UCSD-AML1 (cell line): ENCODE measurements around the gene TSPAN18.

Source experiments
- DNase-seq: peaks from one replicate; lab custom pipeline; 2025; ENCODE audit not compliant: unreplicated experiment; lab: John Stamatoyannopoulos, UW

TSPAN18 gene

DNA sequence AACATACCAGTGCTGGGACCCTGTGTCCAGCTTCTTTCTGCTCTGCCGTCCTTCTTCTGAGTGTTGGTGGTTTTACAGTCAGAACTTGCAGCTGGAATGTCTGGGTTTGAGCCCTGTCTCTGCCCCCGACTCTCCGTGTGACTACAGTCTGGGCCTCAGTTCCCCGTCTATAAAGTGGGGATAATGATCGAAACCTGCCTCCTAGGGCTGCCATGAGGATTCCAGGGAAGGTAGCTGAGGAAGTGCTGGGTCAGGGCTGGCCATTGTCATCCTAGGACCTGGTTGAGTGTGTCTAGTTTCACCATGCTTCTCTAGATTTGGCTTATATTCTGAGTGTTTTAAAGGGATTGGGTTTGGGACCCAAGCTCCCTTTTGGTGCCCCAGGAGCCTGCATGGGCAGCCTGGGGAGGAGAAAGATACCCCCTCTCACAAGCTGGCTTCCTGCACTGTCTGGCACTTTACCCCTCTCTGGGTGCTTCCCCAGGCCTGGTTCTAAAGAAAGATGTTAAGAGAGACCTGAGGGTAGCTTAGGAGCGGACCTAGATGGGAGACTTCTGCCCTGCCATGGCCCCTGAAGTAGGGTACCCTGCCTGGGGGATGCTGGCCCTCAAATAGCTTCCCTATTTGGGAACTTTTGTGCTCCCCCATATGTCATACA lies 49.9 kb downstream of the TSPAN18 start:
- DNase-seq: no peak

DNA sequence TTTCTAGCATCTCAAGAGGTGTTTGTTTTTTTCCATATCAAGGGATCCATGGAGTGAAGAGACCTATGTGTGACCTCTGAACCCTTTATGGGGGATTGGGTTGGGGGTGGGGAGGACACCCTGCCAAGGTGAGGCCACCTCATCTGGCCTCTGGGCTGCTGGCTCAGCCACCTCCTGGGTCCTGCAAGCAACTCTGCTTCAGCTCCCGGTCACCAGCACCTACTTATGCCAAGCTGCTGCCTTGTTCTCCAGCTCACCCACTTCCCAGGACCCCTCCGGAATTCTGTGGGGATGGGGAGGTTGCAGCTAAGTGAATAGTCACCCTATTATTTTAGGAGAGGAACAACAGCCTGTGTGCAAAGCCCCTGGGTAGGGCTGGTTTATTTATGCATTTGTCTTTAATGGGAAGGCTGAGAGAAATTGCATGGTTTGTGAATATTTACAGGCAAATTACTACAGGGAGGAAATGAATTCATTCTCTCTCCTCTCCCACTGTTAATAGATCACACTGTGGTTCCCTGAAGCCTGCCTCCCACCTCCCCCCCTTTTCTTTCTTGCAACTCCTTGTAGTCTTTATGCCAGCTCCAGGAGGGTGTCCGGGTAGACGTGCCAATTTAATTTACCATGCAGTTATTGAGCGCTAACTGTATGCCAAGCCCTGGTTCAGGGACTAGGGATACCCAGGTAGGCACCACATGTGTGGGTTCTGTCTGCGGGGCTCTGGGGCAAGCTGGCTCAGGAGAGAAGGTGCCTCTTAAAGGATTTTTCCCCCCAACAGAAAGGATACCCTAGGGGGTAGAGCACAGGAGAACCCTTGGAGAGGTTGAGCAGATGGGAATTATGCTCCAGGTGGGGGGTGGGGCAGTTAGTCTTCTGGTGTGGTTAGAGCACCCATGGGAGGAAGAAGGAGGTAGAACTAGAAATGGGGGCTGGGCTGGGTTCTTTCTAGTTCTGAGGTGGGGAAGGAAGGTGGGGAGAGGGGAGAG lies 50.7 kb downstream of the TSPAN18 start:
- DNase-seq: no peak

DNA sequence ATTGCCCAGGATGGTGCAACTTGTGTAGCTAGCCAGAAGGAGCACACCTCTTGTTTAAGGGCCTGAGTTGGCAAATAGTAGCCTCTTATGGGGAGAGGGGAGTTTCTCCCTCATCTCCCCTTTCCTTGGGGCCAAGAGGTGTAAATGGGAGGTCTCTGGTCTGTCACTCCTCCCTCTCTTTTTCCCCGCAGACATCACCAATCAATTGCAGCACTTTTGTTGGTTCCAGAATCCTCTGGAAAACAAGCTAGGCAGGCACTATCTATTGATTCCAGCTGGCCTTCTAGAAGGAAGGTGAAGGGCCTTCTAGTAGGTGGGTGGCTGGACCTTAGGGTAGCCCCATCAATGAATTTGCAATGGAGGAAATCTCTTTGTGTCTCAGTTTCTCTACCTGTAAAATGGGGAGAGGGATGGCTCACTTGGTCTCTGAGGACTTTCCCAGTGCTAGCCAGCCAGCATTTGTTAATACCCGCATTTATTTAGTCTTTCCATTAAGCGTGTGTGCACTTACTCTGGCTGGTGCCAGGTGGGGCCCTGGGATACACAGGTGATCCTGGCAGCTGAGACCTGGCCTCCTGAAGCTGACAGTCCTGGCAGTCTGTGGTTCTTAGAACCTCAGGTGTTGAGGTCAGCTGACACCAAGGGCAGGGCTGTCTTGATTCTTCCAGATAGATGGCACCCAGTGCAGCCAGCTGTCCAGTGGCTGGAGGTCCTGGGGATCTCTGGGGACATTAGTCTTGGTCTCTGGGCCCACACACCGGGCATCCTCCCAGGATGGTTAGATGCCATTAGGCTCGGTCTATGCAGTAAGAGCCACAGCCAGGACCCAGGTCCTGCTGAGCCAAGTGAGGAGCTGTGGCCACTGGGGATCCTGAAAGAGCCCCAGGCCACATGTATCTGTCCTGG lies 51.7 kb downstream of the TSPAN18 start:
- DNase-seq: no peak

DNA sequence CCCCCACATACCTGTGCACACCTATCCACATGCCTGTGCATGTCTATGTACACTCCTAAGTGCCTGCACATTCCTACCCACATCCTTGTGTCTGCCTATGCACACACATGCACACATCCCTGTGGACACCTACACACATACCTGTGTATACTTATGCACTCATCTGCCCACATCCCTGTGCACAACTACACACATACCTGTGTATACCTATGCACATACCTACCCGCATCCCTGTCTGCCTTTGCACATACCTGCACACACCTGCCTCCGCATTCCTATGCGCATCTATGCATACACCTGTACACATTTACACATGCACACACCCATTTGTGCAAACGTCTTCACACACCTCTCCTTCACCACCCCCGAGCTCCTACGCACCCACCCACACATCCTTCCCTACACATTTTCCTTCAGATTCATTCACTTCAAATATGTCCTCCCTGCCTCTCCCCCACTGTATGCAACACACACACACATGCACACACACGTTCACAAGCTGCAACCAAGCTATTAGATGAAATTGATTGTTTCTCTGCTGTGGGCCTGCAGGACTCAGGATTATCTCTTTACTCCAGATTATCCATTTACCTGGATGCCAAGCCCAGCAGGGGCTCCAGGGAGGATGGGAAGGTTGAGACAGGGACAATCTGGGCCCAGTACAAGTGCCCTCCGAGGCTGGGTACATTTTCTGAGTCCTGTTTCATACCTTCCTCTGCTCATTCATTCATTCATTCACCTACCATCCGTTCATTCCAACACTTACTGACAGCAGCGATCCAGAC lies 53.2 kb downstream of the TSPAN18 start:
- no peak for DNase-seq

DNA sequence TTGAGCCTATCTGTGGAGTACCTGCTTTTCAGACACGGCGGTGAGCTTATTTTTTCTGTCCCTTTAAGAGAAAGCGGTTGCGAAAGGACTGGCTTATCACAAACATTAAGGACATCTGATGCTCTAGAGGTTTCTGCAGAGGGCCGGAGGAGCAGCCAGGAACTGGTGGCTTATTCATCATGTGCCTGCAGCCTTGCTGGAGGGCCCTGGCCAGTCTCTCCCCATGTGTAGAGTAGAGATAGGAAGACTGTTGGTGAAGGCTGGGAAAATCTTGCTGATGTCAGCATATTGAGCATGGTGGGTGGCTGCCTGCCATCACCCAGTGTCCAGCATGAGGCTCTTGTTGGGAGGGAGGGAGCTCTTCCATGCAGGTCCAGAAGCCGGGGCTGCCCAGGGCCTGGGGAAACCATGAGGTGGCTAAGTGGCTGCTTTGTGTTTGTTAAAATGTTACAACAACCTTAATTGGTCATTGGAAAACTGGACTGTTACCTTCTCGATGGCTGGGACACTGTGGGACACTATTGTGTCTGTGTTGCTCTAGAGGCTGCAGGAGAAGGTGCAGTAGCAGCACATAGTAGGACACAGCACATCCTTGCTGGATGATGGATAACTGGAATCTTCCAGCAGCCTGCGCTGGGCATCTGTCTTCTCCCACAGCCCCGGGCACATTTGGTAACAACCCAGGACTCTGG lies 54.3 kb downstream of the TSPAN18 start:
- DNase-seq: peak; percentile 50

DNA sequence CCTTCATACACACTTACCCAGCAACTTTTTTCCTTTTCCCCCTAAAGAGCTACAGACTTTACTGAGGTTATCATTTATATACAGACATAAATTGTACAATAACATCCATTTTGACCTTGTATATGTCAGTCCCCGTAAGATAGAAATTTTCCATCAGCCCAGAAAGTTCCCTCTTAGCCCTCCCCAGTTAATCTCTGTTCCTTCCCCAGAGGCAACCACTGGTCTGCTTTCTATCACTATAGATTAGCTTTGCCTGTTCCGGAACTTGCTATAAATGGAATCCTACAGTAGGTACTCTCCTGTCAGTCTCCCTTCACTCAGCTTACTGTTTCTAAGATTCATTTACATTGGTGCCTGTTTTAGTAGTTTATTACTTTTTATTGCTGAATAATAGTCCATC lies 54.9 kb downstream of the TSPAN18 start:
- no peak for DNase-seq

DNA sequence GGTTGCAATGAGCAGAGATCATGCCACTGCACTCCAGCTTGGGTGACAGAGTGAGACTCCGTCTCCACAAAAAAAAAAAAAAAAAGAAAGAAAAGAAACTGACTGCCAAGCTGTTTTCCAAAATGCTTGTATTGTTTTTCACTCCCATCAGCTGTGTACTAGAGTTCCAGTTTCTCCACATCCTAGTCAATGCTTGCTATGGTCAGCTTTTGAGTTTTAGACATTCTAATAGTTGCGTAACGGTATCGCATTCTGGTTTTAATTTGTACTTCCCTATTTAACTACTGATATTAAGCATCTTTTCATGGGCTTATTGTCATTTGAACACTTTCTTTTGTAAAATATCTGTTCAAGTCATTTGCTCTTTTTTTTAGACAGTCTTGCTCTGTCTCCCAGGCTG lies 55.7 kb downstream of the TSPAN18 start:
- DNase-seq: no peak

DNA sequence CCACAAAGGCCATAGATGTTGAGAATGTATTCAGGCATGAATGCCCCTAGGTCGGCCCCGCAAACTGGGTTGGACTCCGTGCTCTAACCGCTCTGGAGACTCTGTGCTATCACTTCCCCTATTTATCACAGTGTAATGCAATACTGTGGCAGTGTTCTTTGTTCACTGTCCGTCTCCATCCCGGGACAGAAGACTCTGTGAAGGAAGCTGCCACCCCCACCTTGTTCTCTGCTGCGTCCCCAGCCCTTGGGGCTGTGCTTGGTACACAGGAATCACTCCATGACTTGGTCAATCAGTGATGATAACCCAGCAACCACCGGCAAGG lies 57.6 kb downstream of the TSPAN18 start:
- DNase-seq: no peak

DNA sequence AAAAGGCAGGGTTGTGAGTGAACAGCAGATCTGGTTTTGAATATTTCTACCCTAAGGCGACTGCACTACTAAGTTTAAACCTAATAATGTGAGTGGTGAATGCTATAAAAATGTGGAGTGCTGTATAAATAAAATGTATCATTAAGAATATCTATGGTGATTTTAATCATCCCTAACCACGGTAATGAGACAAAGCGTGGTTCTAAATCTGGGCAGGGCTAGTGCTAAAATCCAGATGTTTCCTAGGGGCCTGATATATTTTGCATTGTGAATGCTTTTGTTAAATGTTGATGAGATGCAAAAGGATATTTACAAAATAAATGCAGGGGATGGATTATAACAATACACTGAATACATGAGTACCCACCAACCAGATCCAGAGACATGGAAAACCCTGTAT lies 58.1 kb downstream of the TSPAN18 start:
- no peak for DNase-seq

DNA sequence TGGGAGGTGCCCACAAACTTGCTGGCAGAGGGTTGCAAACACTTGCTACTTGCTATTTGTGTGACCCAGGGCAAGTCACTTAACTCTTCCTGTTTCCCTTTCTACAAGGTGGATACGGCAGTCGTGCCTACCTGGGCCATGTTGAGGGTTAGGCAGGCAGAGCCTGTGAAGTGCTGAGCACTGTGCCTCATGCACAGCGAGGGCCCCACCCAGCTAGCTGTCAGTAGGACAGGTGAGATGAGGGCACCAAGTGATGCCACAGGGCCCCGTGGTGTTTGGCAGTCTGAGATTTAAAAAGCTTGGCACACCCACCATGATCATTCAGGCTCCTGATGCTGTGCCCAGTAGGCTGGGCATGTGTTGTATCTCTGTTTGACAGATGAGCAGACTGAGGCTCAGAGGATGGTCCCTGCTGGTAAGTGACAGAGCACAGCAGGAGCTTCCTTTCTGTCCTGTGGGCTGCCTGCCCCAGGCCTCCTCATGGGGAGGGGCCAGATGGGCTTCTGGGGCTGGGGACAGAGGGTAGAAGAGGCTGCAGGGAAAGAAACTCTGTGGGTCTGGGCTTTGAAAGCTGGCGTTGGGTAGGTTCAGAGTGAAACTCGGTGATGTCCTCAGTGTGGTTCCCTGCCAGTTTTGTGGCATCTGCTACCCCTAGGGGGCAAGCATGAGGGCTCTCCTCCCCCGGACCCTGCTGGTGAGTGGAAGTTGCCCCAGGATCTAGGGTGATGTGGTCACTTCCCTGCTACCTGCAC lies 59.3 kb downstream of the TSPAN18 start:
- no peak for DNase-seq

DNA sequence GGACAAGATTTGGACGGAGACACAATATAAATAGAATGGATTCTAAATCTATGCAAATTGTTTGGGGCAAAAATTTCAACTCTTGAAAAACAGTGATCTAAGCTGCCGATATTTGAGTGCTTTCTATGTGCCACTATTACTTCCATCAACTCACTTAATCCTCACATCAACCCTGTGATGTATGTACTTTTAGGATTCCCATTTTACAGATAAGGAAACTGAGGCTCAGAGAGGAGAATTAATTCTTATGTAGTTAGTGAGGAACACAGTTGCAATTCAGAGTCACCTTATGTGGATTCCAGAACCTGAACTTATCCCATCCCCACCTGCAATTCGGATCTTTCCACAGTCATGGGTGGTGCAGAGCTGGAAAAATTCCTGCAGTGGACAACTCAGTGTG lies 60.3 kb downstream of the TSPAN18 start:
- no peak for DNase-seq

DNA sequence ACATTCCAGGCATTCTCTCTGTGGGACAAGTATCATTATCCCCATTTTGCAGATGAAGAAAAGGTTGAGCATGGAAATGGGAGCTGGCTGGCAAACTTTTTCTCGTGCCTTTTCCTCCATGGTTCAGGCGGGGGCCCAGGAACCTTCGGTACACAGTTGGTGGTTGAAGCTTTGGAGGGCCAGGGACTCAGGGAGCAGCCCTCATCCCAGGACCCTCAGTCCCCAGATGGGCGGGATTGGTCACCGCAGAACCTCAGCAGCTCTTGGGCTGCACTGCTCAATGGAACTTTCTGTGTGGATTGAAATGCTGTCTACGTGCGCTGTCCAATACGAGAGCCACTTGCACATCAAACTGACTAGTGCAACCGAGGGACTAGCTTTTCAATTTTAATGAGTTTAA lies 61.2 kb downstream of the TSPAN18 start:
- DNase-seq: no peak

DNA sequence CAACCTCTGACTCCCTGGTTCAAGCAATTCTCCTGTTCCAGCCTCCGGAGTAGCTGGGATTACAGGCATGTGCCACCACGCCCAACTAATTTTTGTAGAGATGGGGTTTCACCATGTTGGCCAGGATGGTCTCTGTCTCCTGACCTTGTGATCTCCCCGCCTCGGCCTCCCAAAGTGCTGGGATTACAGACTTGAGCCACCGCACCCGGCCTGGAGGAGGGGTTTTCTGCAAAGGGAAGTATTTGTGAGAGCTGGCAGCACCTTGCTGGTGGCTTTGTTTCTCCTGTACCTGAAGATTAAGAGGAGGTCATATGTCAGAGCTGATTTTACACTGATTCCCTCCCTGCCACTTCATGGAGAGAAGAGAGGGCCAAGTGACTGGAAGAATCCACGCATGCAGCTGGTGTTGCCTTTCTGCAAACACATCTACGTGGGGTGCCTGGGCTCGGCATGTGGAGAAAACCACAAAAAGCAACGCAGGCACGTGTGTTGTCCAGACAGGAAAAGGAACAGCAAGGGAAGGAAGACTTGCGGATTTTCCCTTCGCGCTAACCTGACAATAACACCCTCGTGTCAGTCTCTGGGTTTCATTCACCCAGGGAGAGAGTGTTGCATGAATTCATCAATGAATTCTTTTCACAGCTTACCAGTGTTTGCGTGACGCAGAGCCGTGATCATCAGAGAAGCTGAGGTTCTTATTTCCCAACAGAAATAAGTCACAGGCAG lies 61.9 kb downstream of the TSPAN18 start:
- DNase-seq: peak; percentile 38

DNA sequence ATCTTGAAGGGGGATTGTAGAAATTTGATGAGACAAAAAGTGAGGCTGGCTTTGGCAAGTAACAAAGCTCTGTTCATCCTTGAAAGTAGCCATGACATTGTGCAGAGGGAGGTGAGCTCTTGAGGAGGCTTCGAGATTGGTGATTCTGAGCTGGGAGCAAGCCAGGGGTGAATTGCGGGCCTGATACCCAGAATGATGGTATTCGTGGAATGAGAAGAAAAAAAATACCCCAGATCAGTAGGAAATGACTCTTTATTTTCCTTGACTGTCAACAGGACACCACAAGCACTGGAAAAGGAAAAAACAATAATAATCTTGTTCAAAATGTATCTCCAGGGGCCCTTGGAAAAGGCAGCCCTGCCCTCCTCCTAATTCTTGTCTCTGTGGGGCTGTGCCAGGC lies 62.7 kb downstream of the TSPAN18 start:
- no peak for DNase-seq

DNA sequence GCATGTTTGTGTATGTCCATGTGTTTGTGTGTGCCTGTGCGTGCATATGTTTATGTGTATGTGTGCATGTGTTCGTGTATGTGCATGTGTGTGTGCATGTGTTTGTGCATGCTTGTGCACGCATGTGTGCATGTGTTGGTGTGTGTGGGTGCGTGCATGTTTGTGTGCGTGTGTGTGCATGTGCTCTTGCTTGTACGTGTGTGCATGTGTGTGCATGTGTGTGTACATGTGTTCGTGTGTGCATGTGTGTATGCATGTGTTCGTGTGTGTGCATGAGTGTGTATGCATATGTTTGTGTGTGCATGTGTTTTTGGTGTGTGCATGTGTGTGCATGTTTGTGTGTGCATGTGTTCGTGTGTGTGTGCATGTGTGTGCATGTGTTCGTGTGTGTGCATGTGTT lies 63.4 kb downstream of the TSPAN18 start:
- no peak for DNase-seq

DNA sequence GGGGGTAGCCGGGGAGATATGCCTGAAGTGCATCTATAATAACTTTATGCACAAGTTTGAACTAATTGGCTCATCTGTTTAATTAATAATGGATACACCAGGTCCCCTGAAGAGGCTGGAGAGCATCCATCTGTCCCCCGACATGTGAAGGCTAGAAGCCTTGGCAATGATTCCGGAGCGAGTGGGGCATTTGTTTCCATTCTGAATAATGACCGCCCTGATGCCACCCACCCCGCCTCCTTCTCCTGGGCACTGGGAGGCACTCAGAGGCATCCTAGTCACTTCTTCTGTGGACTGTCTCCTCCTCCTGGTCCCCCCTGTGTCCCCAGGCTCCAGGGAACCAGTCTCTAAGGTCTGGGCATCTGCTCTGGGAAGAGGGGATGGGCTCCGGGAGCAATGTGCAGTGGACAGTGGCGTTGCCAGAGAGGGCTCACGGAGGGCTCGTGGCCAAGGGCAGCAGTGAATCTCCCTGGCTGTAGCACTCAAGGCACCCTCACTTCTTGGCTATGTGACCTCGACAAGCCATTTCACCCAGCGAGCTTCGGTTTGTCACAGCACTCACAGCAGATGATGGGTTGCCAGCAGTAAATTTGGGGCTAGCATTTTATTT lies 64.7 kb downstream of the TSPAN18 start:
- DNase-seq: no peak

DNA sequence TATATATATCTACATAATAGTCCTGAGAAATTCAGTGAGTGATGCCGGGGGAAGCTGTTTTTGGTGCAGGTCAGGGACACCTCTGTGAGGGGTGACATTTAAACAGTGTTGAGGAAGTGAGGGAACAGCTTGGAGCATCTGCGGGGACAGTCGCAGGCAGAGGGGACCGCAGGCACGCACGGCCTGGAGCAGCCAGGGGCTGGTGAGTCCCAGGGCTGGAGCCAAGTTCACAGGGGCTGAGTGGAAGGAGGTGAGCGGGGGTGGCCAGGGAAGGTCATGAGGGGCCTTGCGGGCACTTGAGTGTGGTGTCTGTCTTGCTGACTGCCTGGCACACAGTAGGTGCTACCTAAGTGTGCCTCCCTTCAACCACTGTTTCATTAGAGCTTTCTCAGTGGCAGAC lies 65.4 kb downstream of the TSPAN18 start:
- no peak for DNase-seq

DNA sequence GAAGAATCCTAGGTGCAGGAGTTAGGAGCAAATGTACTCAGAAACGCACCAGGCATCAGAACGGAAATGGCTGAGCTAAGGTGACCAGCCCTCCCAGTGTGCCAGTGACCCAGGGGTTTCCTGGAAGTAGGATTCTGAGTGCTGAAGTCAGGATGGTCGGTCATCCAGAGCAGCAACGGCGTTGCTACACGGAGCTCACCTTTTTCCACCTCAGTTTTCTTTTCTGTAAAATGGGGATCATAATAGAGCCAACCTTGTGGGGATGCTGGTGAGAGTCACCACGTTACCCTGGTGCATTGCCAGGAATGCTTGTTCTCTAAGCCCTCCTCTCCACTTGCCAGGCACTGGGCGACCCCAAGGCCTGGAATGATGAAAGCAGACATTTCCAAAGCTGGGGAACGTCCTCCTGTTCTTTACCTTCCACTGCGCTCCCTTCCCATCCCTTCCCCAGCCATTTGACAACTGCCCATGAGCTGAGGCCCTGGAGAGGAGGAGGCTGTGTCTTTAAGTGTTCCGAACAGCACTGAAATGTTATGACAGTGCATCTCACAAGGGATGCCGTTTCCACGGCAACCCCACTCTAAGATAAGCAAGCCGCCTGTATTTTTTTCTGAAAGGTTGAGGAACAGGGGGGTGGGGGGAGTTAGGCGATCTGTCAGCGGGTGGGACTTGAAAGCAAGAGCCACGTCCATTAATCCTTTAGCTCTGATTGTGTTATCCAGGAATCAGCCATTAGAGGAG lies 66.8 kb downstream of the TSPAN18 start:
- DNase-seq: no peak
